Colonic mucosa (tissue), 4 donors: Measurements from ENCODE around the gene DLGAP4. TPM values are rescaled to one million over a fixed set of nuclear protein-coding genes. Genes with fewer than 3 reads are reported as not detected.
A peak's percentile ranks its signal among the peaks of the same experiment; 100 is the strongest.

Experiments used
- DNase-seq: peaks from one replicate; pipeline ENCODE4 v3.0.0-alpha.2; 2020
- H3K27ac ChIP-seq: fragments of 200-600 bp; one replicate; pipeline ENCODE4 v1.8.0; 2021
- H3K27me3 ChIP-seq: fragments of 200-600 bp; one replicate; pipeline ENCODE4 v1.8.0; 2021
- H3K36me3 ChIP-seq: fragments of 200-600 bp; one replicate; pipeline ENCODE4 v1.8.0; 2021
- H3K4me1 ChIP-seq: fragments of 200-600 bp; one replicate; pipeline ENCODE4 v1.8.0; 2021; ENCODE audit warnings: mild to moderate bottlenecking
- H3K4me3 ChIP-seq: fragments of 200-600 bp; one replicate; pipeline ENCODE4 v1.8.0; 2021
- H3K9ac ChIP-seq, 2 donors: one replicate each; pipeline ENCODE4 v1.7.0; 2013; ENCODE audit warnings: control low read depth in 2 of 2, low read depth in 2 of 2, low read length in 2 of 2
- H3K9me3 ChIP-seq: fragments of 200-600 bp; one replicate; pipeline ENCODE4 v1.8.0; 2021
- CTCF ChIP-seq: fragments of 200-600 bp; IDR thresholded peaks from one replicate; pipeline ENCODE4 v1.8.0; 2022; ENCODE audit warnings: antibody characterized with exemption, mild to moderate bottlenecking
- intact Hi-C: fragments of 100-400 bp; cut with DNase I; formaldehyde crosslinking; loops from one replicate; pipeline ENCODE4 v1.14.1; 2022
- total RNA-seq, 2 donors: library from RNA; stranded (reverse); fragmentation: NEBNext Ultra II Directional in 1 of 2; extraction: Animal tissue kit (Norgen Biotek cat#: 25700) in 1 of 2; gene quantifications; one replicate each; pipeline ENCODE4 v1.2.1, GENCODE V29; 2021
- donor health status: healthy.
- donor health status: DM: no; HTN: no; CAD: no.
- donor health status: DM: no; HTN: no; CAD: no.

DLGAP4 gene
- total RNA-seq, 2 donors from 2014 or later: 43.1 to 48.6 TPM

DNA sequence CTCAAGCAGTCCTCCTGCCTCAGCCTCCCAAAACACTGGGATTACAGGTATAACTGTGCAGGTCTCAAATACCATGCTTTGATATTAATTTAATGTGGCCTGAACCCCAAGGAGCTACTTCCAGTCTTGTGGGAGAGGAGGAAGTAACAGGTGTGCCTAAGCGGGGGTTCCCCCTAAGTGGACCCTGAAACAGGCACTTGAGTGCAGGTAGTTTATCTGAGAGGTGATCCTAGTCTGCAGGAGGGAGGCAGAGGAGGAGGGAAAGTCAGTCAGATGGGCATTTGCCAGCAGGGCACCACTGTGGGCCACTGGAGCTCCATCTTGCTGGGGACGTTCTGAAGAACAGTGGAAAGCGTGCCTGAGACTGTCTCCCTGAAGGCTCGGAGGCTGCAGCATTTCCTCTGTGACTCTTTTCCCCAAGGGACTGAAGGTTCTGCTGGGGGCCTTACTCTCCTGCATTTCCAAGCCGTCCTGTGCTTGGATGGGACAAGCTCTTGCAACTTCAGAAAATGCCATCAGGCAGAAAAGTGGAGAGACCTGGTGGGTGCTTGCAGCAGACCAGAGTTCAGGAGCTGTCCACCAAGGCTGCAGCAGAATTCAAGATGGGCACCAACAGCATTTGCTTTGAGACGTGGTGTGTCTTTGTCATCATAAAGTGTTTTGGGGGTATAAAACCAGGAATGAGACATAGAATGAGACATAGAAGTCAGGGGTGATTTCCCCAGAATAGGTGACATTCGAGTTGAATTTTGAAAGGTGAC is 4.6 kb upstream of the DLGAP4 start:
- peaks cover 23% of the 10 kb centered on the region for H3K27me3 ChIP-seq
- no peak for TF ChIP-seq CTCF
- DNase-seq: no peak
- H3K4me3 ChIP-seq: no peak overlapping the region
- no peak overlapping the region for H3K27ac ChIP-seq
- no peaks in the 10 kb centered on the region for H3K9me3 ChIP-seq
- no peak overlapping the region for H3K9ac ChIP-seq
- no peaks in the 10 kb centered on the region for H3K36me3 ChIP-seq
- intact Hi-C loops: no loop called here
- no peaks in the 10 kb centered on the region for H3K4me1 ChIP-seq

- no peak for TF ChIP-seq CTCF
- intact Hi-C loops: no loop called here
- H3K27me3 ChIP-seq: peaks cover 39% of the 10 kb centered on the region
These were observed 3.0 kb upstream of the DLGAP4 start for GRCh38 chr20:36303020-36303595.

GRCh38 chr20:36303831-36304230 is 2.3 kb upstream of the DLGAP4 start:
- H3K36me3 ChIP-seq: no peaks in the 10 kb centered on the region
- no peak for TF ChIP-seq CTCF
- no peak for DNase-seq
- no peaks in the 10 kb centered on the region for H3K9me3 ChIP-seq
- H3K9ac ChIP-seq: no peak overlapping the region
- intact Hi-C loops: no loop called here
- H3K27ac ChIP-seq: no peak overlapping the region
- no peaks in the 10 kb centered on the region for H3K4me1 ChIP-seq
- peaks cover 42% of the 10 kb centered on the region for H3K27me3 ChIP-seq
- no peak overlapping the region for H3K4me3 ChIP-seq

More at GRCh38 chr20:36303020-36303595, 3.0 kb upstream of the DLGAP4 start:
- Histone ChIP-seq H3K9ac (no peak overlapping the region), H3K9me3 (no peaks in the 10 kb centered on the region), H3K4me1 (no peaks in the 10 kb centered on the region), H3K27ac (no peak overlapping the region), H3K36me3 (no peaks in the 10 kb centered on the region), H3K4me3 (no peak overlapping the region)
- no peak for DNase-seq

DNA sequence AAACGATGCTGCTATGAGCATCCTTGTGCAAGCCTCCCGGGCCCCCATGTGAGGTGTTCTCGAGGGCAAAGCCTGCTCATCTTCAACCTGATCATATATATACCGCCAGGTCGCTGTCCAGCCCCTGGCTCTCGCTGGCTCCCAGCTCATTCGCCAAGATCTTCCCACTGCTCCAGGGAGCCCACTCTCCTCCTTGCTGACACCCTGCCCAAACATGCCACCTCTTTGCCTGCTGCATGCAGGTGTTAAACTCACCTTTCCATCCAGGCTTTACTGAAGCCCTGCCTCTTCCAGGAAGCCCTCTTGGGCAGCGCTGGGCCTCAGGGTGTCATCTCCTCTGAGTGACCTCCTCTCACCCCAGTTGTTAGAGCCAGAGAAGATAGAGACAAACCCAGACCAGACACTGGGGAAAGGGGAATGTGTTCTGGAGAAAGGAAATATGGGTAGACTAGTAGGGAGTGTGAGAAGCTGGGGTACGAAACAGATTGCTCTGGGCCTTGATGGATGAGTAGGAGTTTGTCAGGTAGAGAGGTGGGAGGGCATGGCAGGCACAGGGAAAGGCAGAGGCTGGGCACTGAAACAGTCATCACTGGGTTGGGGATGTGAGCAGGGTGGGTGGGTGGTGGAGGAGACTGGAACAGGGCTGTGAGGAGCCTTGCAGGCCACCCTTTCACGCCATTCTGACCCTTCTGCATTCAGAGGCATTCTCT is 1.2 kb upstream of the DLGAP4 start:
- no peak for DNase-seq
- no peak overlapping the region for H3K27ac ChIP-seq
- no peak overlapping the region for H3K9ac ChIP-seq
- no peaks in the 10 kb centered on the region for H3K36me3 ChIP-seq
- no peak for TF ChIP-seq CTCF
- no peaks in the 10 kb centered on the region for H3K9me3 ChIP-seq
- H3K4me1 ChIP-seq: no peaks in the 10 kb centered on the region
- H3K27me3 ChIP-seq: peaks cover 42% of the 10 kb centered on the region
- intact Hi-C loops: no loop called here
- no peak overlapping the region for H3K4me3 ChIP-seq

DNA sequence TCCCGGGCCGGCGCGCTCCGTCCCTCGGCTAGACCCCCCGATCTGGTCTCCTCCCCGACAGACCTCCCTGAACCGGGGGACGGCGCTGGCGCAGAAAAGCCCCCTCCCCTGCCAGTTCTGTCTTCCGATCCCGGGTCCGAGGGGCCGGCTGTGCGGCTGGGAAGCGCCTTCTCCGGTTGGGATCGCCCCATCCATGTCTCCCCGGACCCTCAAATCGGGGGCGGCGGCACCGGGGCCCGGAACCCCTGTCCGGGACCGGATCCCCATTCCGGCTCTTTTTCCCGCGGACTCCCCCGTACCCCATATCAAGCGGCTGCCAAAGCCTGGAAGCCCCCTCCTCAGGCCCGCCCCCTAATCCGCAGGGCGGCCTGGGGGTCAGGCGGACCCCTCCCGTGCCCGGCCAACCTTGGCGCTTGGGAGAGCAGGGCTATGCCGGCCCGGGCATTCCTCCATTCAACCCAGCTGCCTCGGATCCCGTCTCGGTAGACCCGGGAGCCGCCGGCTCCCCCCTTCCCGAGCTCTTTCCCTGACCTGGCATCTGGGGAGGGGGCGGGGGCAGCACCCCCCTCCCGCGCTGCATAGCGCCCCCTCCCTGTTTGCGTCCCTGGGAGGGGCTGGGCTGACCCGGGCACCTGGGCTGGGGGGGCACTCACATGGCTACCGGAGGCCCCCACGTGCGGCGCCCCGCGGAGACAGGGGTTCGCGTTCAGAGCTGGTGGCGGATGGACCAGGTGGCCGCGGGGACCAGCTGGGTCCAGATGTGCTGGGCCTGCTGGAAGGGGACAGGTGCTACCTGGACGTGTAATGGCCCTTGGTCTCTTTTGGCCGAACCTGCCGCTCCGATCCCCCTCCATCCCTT is 643 bp downstream of the DLGAP4 start:
- intact Hi-C loops: no loop called here
- no peak for TF ChIP-seq CTCF
- H3K27me3 ChIP-seq: peaks cover 42% of the 10 kb centered on the region
- H3K9me3 ChIP-seq: no peaks in the 10 kb centered on the region
- DNase-seq: no peak
- no peaks in the 10 kb centered on the region for H3K4me1 ChIP-seq
- H3K27ac ChIP-seq: no peak overlapping the region
- peak overlapping the region in 1 of 2 donors; percentile 24 for H3K9ac ChIP-seq
- H3K36me3 ChIP-seq: no peaks in the 10 kb centered on the region
- H3K4me3 ChIP-seq: no peak overlapping the region
